GM10248 (cell line): ENCODE measurements around the gene FAM124B.
"Not testable (repeated sequence)": the region's sequence is repeated elsewhere in the genome, so short reads cannot be mapped to it uniquely, and the experiment has no call there.

Source experiments
- CTCF ChIA-PET: fragments of 300-600 bp; sonication (Branson Sonifier 250); formaldehyde crosslinking; extraction: SDS; loops from one replicate; lab custom pipeline; 2021; ENCODE audit warnings: antibody characterized with exemption; lab: Yijun Ruan, JAX
- POLR2A ChIA-PET: fragments of 350-650 bp; sonication (Branson Sonifier 250); formaldehyde crosslinking; extraction: SDS; loops from one replicate; lab custom pipeline; 2020; ENCODE audit warnings: antibody characterized with exemption; lab: Yijun Ruan, JAX
- DNase-seq: peaks from one replicate; pipeline ENCODE4 v3.0.0; 2012; ENCODE audit errors: extremely low spot score
- CTCF ChIP-seq: IDR thresholded peaks from 2 replicates; pipeline ENCODE4 v1.5.1; 2012; ENCODE audit warnings: mild to moderate bottlenecking, low read depth; ENCODE audit errors: extremely low read depth, missing control alignments, control extremely low read depth

FAM124B gene

GRCh38 chr2:224392545-224392944 lies 9.4 kb downstream of the FAM124B start:
- ChIA-PET POLR2A (no interaction called here), CTCF (interaction anchor here (1.1 kb wide), 1 partner anchor 15 kb away, joined by 3 read pairs; no protein-coding TSS in a partner anchor)
- no peak for DNase-seq
- TF ChIP-seq CTCF = no peak

- no peak for TF ChIP-seq CTCF
- CTCF ChIA-PET = interaction anchor here (1.1 kb wide), 1 partner anchor 11 kb away, joined by 3 read pairs; no protein-coding TSS in a partner anchor
- no peak for DNase-seq
- POLR2A ChIA-PET = no interaction called here
Observed at GRCh38 chr2:224389317-224389716, 12.6 kb downstream of the FAM124B start.

- no peak for TF ChIP-seq CTCF
- POLR2A ChIA-PET = no interaction called here
- no peak for DNase-seq
- CTCF ChIA-PET = interaction anchor here (0.9 to 1.5 kb wide), 2 partner anchors 17 to 29 kb away, joined by 3 to 4 read pairs; no protein-coding TSS in a partner anchor
Observed at GRCh38 chr2:224386876-224387275, 15.0 kb downstream of the FAM124B start.

GRCh38 chr2:224382973-224383555 lies 18.8 kb downstream of the FAM124B start:
- DNase-seq = no peak
- TF ChIP-seq CTCF = no peak
- CTCF ChIA-PET = interaction anchor here (1.0 kb wide), 1 partner anchor 14 kb away, joined by 3 read pairs; no protein-coding TSS in a partner anchor
- POLR2A ChIA-PET = no interaction called here

GRCh38 chr2:224382280-224382647 lies 19.6 kb downstream of the FAM124B start:
- DNase-seq, POLR2A ChIA-PET: not testable (repeated sequence)
- CTCF ChIA-PET = interaction anchor here (1.0 kb wide), 1 partner anchor 13 kb away, joined by 3 read pairs; no protein-coding TSS in a partner anchor

GRCh38 chr2:224381521-224382279 lies 20.2 kb downstream of the FAM124B start:
- ChIA-PET CTCF (no interaction called here), POLR2A (no interaction called here)
- TF ChIP-seq CTCF = no peak
- no peak for DNase-seq

GRCh38 chr2:224379986-224380385 lies 21.9 kb downstream of the FAM124B start:
- DNase-seq = no peak
- POLR2A ChIA-PET = no interaction called here
- CTCF ChIA-PET = interaction anchor here (1.0 to 2.0 kb wide), 3 partner anchors 11 to 386 kb away, joined by 3 to 8 read pairs (median 3); no protein-coding TSS in a partner anchor
- no peak for TF ChIP-seq CTCF
